PC-9 (cell line): ENCODE data around the gene PRAMEF1.

ENCODE experiments used
- EZH2 ChIP-seq: fragments of 200-600 bp; sonication (generic); IDR thresholded peaks from 2 replicates; pipeline ENCODE4 v1.8.0; 2017; ENCODE audit warnings: antibody characterized with exemption, low read depth
- TF ChIP-seq, protein P1 (sequence below): fragments of 200-600 bp; sonication (generic); conservative IDR thresholded peaks from 2 replicates; pipeline ENCODE4 v1.6.1; 2017; ENCODE audit warnings: mixed run types, antibody characterized with exemption, mild to moderate bottlenecking, moderate library complexity

DNA sequence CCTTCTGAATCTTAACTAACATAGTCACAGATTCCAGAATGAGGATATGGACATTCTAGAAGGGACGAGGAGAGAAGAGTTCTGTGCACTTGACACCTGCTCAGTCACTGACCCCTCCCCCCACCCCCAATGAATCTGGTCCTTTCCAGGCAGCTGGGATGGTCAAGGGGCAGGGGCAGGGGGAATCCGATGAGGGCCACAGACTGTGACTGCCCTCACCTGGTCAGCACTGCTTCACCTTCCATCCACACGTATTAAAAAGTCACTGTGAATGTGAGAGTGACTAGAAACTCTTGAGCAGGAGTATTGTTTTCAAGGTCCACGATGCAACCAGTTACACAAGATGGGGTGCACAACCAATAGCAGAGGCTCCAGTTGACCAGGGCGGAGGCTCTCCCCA is 27.2 kb upstream of the PRAMEF1 start:
- TF ChIP-seq, protein P1, sequence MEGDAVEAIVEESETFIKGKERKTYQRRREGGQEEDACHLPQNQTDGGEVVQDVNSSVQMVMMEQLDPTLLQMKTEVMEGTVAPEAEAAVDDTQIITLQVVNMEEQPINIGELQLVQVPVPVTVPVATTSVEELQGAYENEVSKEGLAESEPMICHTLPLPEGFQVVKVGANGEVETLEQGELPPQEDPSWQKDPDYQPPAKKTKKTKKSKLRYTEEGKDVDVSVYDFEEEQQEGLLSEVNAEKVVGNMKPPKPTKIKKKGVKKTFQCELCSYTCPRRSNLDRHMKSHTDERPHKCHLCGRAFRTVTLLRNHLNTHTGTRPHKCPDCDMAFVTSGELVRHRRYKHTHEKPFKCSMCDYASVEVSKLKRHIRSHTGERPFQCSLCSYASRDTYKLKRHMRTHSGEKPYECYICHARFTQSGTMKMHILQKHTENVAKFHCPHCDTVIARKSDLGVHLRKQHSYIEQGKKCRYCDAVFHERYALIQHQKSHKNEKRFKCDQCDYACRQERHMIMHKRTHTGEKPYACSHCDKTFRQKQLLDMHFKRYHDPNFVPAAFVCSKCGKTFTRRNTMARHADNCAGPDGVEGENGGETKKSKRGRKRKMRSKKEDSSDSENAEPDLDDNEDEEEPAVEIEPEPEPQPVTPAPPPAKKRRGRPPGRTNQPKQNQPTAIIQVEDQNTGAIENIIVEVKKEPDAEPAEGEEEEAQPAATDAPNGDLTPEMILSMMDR: no peak
- TF ChIP-seq EZH2: no peak
